Fibroblast of skin of abdomen (primary cell): ENCODE results near the gene SCN7A.

ENCODE experiments used
- DNase-seq: peaks from one replicate; pipeline ENCODE4 v3.0.0-alpha.2; 2013

The SCN7A gene

DNA sequence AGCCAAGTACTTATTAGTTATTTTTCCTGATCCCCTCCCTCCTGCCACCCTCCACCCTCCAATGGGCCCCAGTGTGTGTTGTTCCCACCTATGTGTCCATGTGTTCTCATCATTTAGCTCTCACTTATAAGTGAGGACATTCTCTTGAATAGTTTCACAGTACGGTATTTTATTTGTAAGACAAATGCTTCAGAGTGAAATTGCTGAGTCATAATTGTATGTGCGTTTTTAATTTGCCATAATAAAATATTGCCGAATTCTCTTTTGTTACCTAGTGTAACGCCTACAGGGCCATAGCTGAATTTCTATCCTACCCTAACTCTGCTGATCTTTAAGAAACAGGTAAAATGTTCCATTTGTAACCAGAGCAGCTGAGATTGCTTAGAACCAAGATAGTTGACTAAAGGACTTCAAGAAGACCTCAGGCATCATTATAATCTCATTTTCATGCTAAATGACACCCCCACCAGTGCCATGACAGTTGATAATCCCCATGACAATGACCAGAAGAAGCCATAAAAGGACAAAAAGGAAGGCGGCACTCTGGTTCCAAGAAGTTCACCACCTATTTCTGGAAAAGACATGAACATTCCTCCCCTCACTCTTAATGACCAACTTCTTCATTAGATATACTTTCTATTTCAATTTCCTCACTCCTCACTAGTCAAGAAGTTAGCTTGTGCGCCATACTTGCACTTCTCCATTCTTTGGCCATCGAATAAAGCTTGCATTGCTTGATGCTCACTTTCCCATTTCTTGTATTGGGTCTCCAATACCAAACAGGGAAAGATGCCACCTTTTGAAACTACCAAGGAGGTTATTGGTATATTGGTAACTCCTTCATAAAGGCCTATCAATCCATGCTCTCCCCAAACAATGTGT, 136.7 kb downstream of the SCN7A start:
- no peak for DNase-seq
